GM18519 (cell line): ENCODE results near the gene NEDD4.
"Not testable (repeated sequence)": the region's sequence is repeated elsewhere in the genome, so short reads cannot be mapped to it uniquely, and the experiment has no call there.

Experiments
- ATAC-seq: cut with Tn5 transposase; IDR thresholded peaks from one replicate; pipeline ENCODE4 v1.9.1; 2021; ENCODE audit warnings: mild to moderate bottlenecking, moderate library complexity; ENCODE audit not compliant: unreplicated experiment, low FRiP score

Gene NEDD4

GRCh38 chr15:56007053-56007452, 13.6 kb upstream of the NEDD4 start:
- ATAC-seq = not testable (repeated sequence)

GRCh38 chr15:56006371-56006770, 13.0 kb upstream of the NEDD4 start:
- not testable (repeated sequence) for ATAC-seq

GRCh38 chr15:56004281-56004680, 10.9 kb upstream of the NEDD4 start:
- ATAC-seq = not testable (repeated sequence)

GRCh38 chr15:56003777-56004176, 10.4 kb upstream of the NEDD4 start:
- not testable (repeated sequence) for ATAC-seq

GRCh38 chr15:56003277-56003676, 9.9 kb upstream of the NEDD4 start:
- not testable (repeated sequence) for ATAC-seq

- ATAC-seq = no peak
Measured at GRCh38 chr15:56001471-56002078, 8.2 kb upstream of the NEDD4 start.

GRCh38 chr15:55999658-56000057, 6.2 kb upstream of the NEDD4 start:
- no peak for ATAC-seq

GRCh38 chr15:55998478-55998877, 5.1 kb upstream of the NEDD4 start:
- ATAC-seq = no peak

GRCh38 chr15:55993804-55994560, 570 bp upstream of the NEDD4 start:
- no peak for ATAC-seq

- ATAC-seq = no peak
Measured at GRCh38 chr15:55992769-55993110, 672 bp downstream of the NEDD4 start.

GRCh38 chr15:55991802-55992768, 1.3 kb downstream of the NEDD4 start:
- ATAC-seq = no peak

- no peak for ATAC-seq
Measured at GRCh38 chr15:55990998-55991397, 2.4 kb downstream of the NEDD4 start.

- ATAC-seq = no peak
Measured at GRCh38 chr15:55990516-55990915, 2.9 kb downstream of the NEDD4 start.

GRCh38 chr15:55989383-55989782, 4.0 kb downstream of the NEDD4 start:
- ATAC-seq = no peak

- ATAC-seq = no peak
Measured at GRCh38 chr15:55981582-55982249, 11.7 kb downstream of the NEDD4 start.

- ATAC-seq = no peak
Measured at GRCh38 chr15:55980511-55980910, 12.9 kb downstream of the NEDD4 start.

GRCh38 chr15:55977231-55977630, 16.2 kb downstream of the NEDD4 start:
- ATAC-seq = no peak

- no peak for ATAC-seq
Measured at GRCh38 chr15:55970286-55970685, 23.1 kb downstream of the NEDD4 start.

GRCh38 chr15:55969582-55969981, 23.8 kb downstream of the NEDD4 start:
- ATAC-seq = no peak

GRCh38 chr15:55968923-55969322, 24.5 kb downstream of the NEDD4 start:
- no peak for ATAC-seq

GRCh38 chr15:55965091-55965490, 28.3 kb downstream of the NEDD4 start:
- ATAC-seq = no peak
